ENCODE results near the gene ABCA6.

ABCA6 gene

GRCh38 chr17:69067274-69068047 is 74.2 kb downstream of the ABCA6 start:
- no peaks in the 10 kb centered on the region for H3K27me3 ChIP-seq (ENCODE audit: insufficient read depth, low read length)
- H3K4me1 ChIP-seq (ENCODE audit: insufficient read depth, low read length): peaks cover 5% of the 10 kb centered on the region; the same call in 1 of the 2 replicates
- no peak overlapping the region for H3K4me3 ChIP-seq (ENCODE audit: low read length)
- H3K9ac ChIP-seq (ENCODE audit: low read depth, low read length): no peak overlapping the region
- no peaks in the 10 kb centered on the region for H3K36me3 ChIP-seq (ENCODE audit: insufficient read depth, low read depth, low read length)
- H3K27ac ChIP-seq (ENCODE audit: low read length): no peak overlapping the region
- no peaks in the 10 kb centered on the region for H3K9me3 ChIP-seq (ENCODE audit: insufficient read depth, low read depth, low read length)

- no peaks in the 10 kb centered on the region for H3K36me3 ChIP-seq (ENCODE audit: insufficient read depth, low read depth, low read length)
- H3K9me3 ChIP-seq (ENCODE audit: insufficient read depth, low read depth, low read length): no peaks in the 10 kb centered on the region
- no peak overlapping the region for H3K9ac ChIP-seq (ENCODE audit: low read depth, low read length)
- no peak overlapping the region for H3K4me3 ChIP-seq (ENCODE audit: low read length)
- no peak overlapping the region for H3K27ac ChIP-seq (ENCODE audit: low read length)
- H3K27me3 ChIP-seq (ENCODE audit: insufficient read depth, low read length): no peaks in the 10 kb centered on the region
- H3K4me1 ChIP-seq (ENCODE audit: insufficient read depth, low read length): peaks cover 5% of the 10 kb centered on the region; the same call in 1 of the 2 replicates
Measured at GRCh38 chr17:69066482-69066881, 75.2 kb downstream of the ABCA6 start.

- H3K36me3 ChIP-seq (ENCODE audit: insufficient read depth, low read depth, low read length): no peaks in the 10 kb centered on the region
- no peak overlapping the region for H3K9ac ChIP-seq (ENCODE audit: low read depth, low read length)
- no peak overlapping the region for H3K27ac ChIP-seq (ENCODE audit: low read length)
- H3K4me3 ChIP-seq (ENCODE audit: low read length): no peak overlapping the region
- H3K4me1 ChIP-seq (ENCODE audit: insufficient read depth, low read length): peaks cover 8% of the 10 kb centered on the region; the same call in 1 of the 2 replicates
- no peaks in the 10 kb centered on the region for H3K27me3 ChIP-seq (ENCODE audit: insufficient read depth, low read length)
- H3K9me3 ChIP-seq (ENCODE audit: insufficient read depth, low read depth, low read length): no peaks in the 10 kb centered on the region
Measured at GRCh38 chr17:69065113-69065512, 76.6 kb downstream of the ABCA6 start.

- Histone ChIP-seq H3K27ac (ENCODE audit: low read length) (no peak overlapping the region), H3K9ac (ENCODE audit: low read depth, low read length) (no peak overlapping the region), H3K9me3 (ENCODE audit: insufficient read depth, low read depth, low read length) (no peaks in the 10 kb centered on the region), H3K4me1 (ENCODE audit: insufficient read depth, low read length) (peaks cover 8% of the 10 kb centered on the region; the same call in 1 of the 2 replicates), H3K4me3 (ENCODE audit: low read length) (no peak overlapping the region), H3K36me3 (ENCODE audit: insufficient read depth, low read depth, low read length) (no peaks in the 10 kb centered on the region), H3K27me3 (ENCODE audit: insufficient read depth, low read length) (no peaks in the 10 kb centered on the region)
Measured at GRCh38 chr17:69064476-69064875, 77.2 kb downstream of the ABCA6 start.

- Histone ChIP-seq H3K9ac (ENCODE audit: low read depth, low read length) (no peak overlapping the region), H3K27ac (ENCODE audit: low read length) (no peak overlapping the region), H3K9me3 (ENCODE audit: insufficient read depth, low read depth, low read length) (no peaks in the 10 kb centered on the region), H3K4me3 (ENCODE audit: low read length) (no peak overlapping the region), H3K36me3 (ENCODE audit: insufficient read depth, low read depth, low read length) (no peaks in the 10 kb centered on the region), H3K27me3 (ENCODE audit: insufficient read depth, low read length) (no peaks in the 10 kb centered on the region), H3K4me1 (ENCODE audit: insufficient read depth, low read length) (peaks cover 3% of the 10 kb centered on the region; the same call in 1 of the 2 replicates)
Measured at GRCh38 chr17:69064001-69064400, 77.7 kb downstream of the ABCA6 start.

- Histone ChIP-seq H3K4me1 (ENCODE audit: insufficient read depth, low read length) (peaks cover 3% of the 10 kb centered on the region; the same call in 1 of the 2 replicates), H3K36me3 (ENCODE audit: insufficient read depth, low read depth, low read length) (no peaks in the 10 kb centered on the region), H3K9me3 (ENCODE audit: insufficient read depth, low read depth, low read length) (no peaks in the 10 kb centered on the region), H3K27me3 (ENCODE audit: insufficient read depth, low read length) (no peaks in the 10 kb centered on the region), H3K27ac (ENCODE audit: low read length) (no peak overlapping the region), H3K4me3 (ENCODE audit: low read length) (no peak overlapping the region), H3K9ac (ENCODE audit: low read depth, low read length) (no peak overlapping the region)
Measured at GRCh38 chr17:69062860-69063581, 78.7 kb downstream of the ABCA6 start.

- no peaks in the 10 kb centered on the region for H3K9me3 ChIP-seq (ENCODE audit: insufficient read depth, low read depth, low read length)
- H3K4me3 ChIP-seq (ENCODE audit: low read length): no peak overlapping the region
- no peaks in the 10 kb centered on the region for H3K36me3 ChIP-seq (ENCODE audit: insufficient read depth, low read depth, low read length)
- no peak overlapping the region for H3K27ac ChIP-seq (ENCODE audit: low read length)
- no peaks in the 10 kb centered on the region for H3K27me3 ChIP-seq (ENCODE audit: insufficient read depth, low read length)
- H3K4me1 ChIP-seq (ENCODE audit: insufficient read depth, low read length): peaks cover 3% of the 10 kb centered on the region; the same call in 1 of the 2 replicates
- no peak overlapping the region for H3K9ac ChIP-seq (ENCODE audit: low read depth, low read length)
Measured at GRCh38 chr17:69061721-69062556, 79.8 kb downstream of the ABCA6 start.

- Histone ChIP-seq H3K4me1 (ENCODE audit: insufficient read depth, low read length) (peaks cover 3% of the 10 kb centered on the region; the same call in 1 of the 2 replicates), H3K9me3 (ENCODE audit: insufficient read depth, low read depth, low read length) (no peaks in the 10 kb centered on the region), H3K9ac (ENCODE audit: low read depth, low read length) (no peak within 1 kb of the TSS), H3K27me3 (ENCODE audit: insufficient read depth, low read length) (no peaks in the 10 kb centered on the region), H3K4me3 (ENCODE audit: low read length) (no peak within 1 kb of the TSS), H3K27ac (ENCODE audit: low read length) (no peak within 1 kb of the TSS), H3K36me3 (ENCODE audit: insufficient read depth, low read depth, low read length) (no peaks in the 10 kb centered on the region)
Measured at GRCh38 chr17:69060822-69061221, 80.9 kb downstream of the ABCA6 start, which contains the start of gene ABCA9. Gene ABCA9 (minus strand): TSS chr17:69060927. CDS start chr17:69051126, 9,801 bp downstream.

GRCh38 chr17:69059458-69060175 is 82.1 kb downstream of the ABCA6 start:
- no peak overlapping the region for H3K4me3 ChIP-seq (ENCODE audit: low read length)
- no peak overlapping the region for H3K9ac ChIP-seq (ENCODE audit: low read depth, low read length)
- no peak overlapping the region for H3K27ac ChIP-seq (ENCODE audit: low read length)
- no peaks in the 10 kb centered on the region for H3K9me3 ChIP-seq (ENCODE audit: insufficient read depth, low read depth, low read length)
- H3K36me3 ChIP-seq (ENCODE audit: insufficient read depth, low read depth, low read length): no peaks in the 10 kb centered on the region
- H3K27me3 ChIP-seq (ENCODE audit: insufficient read depth, low read length): no peaks in the 10 kb centered on the region
- H3K4me1 ChIP-seq (ENCODE audit: insufficient read depth, low read length): peaks cover 3% of the 10 kb centered on the region; the same call in 1 of the 2 replicates

- H3K27me3 ChIP-seq (ENCODE audit: insufficient read depth, low read length): no peaks in the 10 kb centered on the region
- H3K36me3 ChIP-seq (ENCODE audit: insufficient read depth, low read depth, low read length): no peaks in the 10 kb centered on the region
- no peaks in the 10 kb centered on the region for H3K9me3 ChIP-seq (ENCODE audit: insufficient read depth, low read depth, low read length)
- no peak overlapping the region for H3K9ac ChIP-seq (ENCODE audit: low read depth, low read length)
- H3K27ac ChIP-seq (ENCODE audit: low read length): no peak overlapping the region
- H3K4me3 ChIP-seq (ENCODE audit: low read length): no peak overlapping the region
- H3K4me1 ChIP-seq (ENCODE audit: insufficient read depth, low read length): peaks cover 3% of the 10 kb centered on the region; the same call in 1 of the 2 replicates
Measured at GRCh38 chr17:69058165-69058564, 83.5 kb downstream of the ABCA6 start.

- H3K27ac ChIP-seq (ENCODE audit: low read length): no peak overlapping the region
- H3K9ac ChIP-seq (ENCODE audit: low read depth, low read length): no peak overlapping the region
- no peaks in the 10 kb centered on the region for H3K27me3 ChIP-seq (ENCODE audit: insufficient read depth, low read length)
- H3K9me3 ChIP-seq (ENCODE audit: insufficient read depth, low read depth, low read length): no peaks in the 10 kb centered on the region
- H3K4me1 ChIP-seq (ENCODE audit: insufficient read depth, low read length): peaks cover 3% of the 10 kb centered on the region; the same call in 1 of the 2 replicates
- no peak overlapping the region for H3K4me3 ChIP-seq (ENCODE audit: low read length)
- H3K36me3 ChIP-seq (ENCODE audit: insufficient read depth, low read depth, low read length): no peaks in the 10 kb centered on the region
Measured at GRCh38 chr17:69057280-69057679, 84.4 kb downstream of the ABCA6 start.

Measured in iPS-20b (cell line).